HCT116 (cell line): ENCODE data around the gene CYP2D6. TPM values are rescaled to one million over a fixed set of nuclear protein-coding genes. Genes with fewer than 3 reads are reported as not detected.
A peak's percentile ranks its signal among the peaks of the same experiment; 100 is the strongest.

ENCODE experiments used
- ATAC-seq: fragments of 200-7000 bp; cut with Tn5 transposase; 2 replicates; pipeline ENCODE4 v1.9.1; 2020; ENCODE audit warnings: mild to moderate bottlenecking, moderate library complexity
- BruUV-seq: library from RNA; stranded (reverse); fragments of 400-500 nt; replicated peaks from 2 replicates; lab custom pipeline; 2021; lab: Mats Ljungman, UMichigan
- CTCF ChIA-PET: fragments of 300-600 bp; sonication (Branson Sonifier 250); formaldehyde crosslinking; loops from one replicate; lab custom pipeline; 2021; ENCODE audit warnings: antibody characterized with exemption; lab: Charles Lee
- POLR2A ChIA-PET: fragments of 300-600, 350-600 bp; sonication (Branson Sonifier 250); formaldehyde crosslinking; loops from one replicate; lab custom pipeline; 2021; ENCODE audit warnings: antibody characterized with exemption; lab: Charles Lee
- RAD21 ChIA-PET, 2 experiments: fragments of 300-600 bp; sonication (Branson Sonifier 250); formaldehyde crosslinking; loops; one replicate each; lab custom pipeline; 2023; ENCODE audit warnings: low total read pairs in 2 of 2; ENCODE audit not compliant: uncharacterized antibody in 2 of 2, unreplicated experiment in 2 of 2, low non-redundant PET in 1 of 2; lab: Charles Lee
- DNase-seq: peaks from one replicate; pipeline ENCODE4 v3.0.0-alpha.2; 2010; ENCODE audit warnings: low read depth, low spot score
- H2AFZ ChIP-seq: fragments of 200-600 bp; shearing (Covaris generic), sonication (generic); 2 replicates; pipeline ENCODE4 v1.6.1; 2017; ENCODE audit warnings: low read depth, mixed run types, mixed read lengths, antibody characterized with exemption, low read length; ENCODE audit not compliant: poor library complexity, severe bottlenecking
- H3K27ac ChIP-seq: 2 replicates; pipeline ENCODE4 v1.5.1; 2012; ENCODE audit warnings: low read depth, low read length
- H3K27me3 ChIP-seq: fragments of 200-600 bp; sonication (generic); 2 replicates; pipeline ENCODE4 v1.6.1; 2016; ENCODE audit warnings: mixed run types, low read length, mixed read lengths; ENCODE audit not compliant: insufficient read depth
- H3K36me3 ChIP-seq, 2 experiments: fragments of 200-500 bp in 1 of 2; fragments of 200-600 bp in 1 of 2; sonication (Bioruptor generic) in 1 of 2; sonication (generic) in 1 of 2; 2 replicates each; pipeline versions ENCODE4 v1.5.1 to v1.6.1; 2014 to 2016; ENCODE audit warnings: low read length in 2 of 2, inconsistent platforms in 1 of 2, mixed read lengths in 1 of 2, mixed run types in 1 of 2; ENCODE audit not compliant: insufficient read depth in 2 of 2, control insufficient read depth in 1 of 2
- H3K4me1 ChIP-seq, 2 experiments: fragments of 200-600 bp in 1 of 2; sonication (generic) in 1 of 2; 2 replicates each; pipeline versions ENCODE4 v1.5.1 to v1.6.1; 2012 to 2017; ENCODE audit warnings: low read length in 2 of 2, inconsistent platforms in 1 of 2, mild to moderate bottlenecking in 1 of 2, mixed read lengths in 1 of 2, mixed run types in 1 of 2, moderate library complexity in 1 of 2; ENCODE audit not compliant: insufficient read depth in 2 of 2, control insufficient read depth in 1 of 2
- H3K4me2 ChIP-seq: fragments of 200-600 bp; sonication (generic); 2 replicates; pipeline ENCODE4 v1.6.1; 2017; ENCODE audit warnings: mixed run types, low read length, mixed read lengths
- H3K4me3 ChIP-seq, 2 experiments: fragments of 200-600 bp in 1 of 2; sonication (generic) in 1 of 2; replicated peaks in 1 of 2; 2 replicates each; pipeline ENCODE4 v1.5.1; 2011 to 2016; ENCODE audit warnings: low read length in 2 of 2, control low read depth in 1 of 2, low read depth in 1 of 2, mild to moderate bottlenecking in 1 of 2, mixed read lengths in 1 of 2, mixed run types in 1 of 2
- H3K79me2 ChIP-seq: fragments of 200-600 bp; sonication (generic); 2 replicates; pipeline ENCODE4 v1.6.1; 2017; ENCODE audit warnings: mild to moderate bottlenecking, mixed run types, low read length, moderate library complexity, mixed read lengths; ENCODE audit not compliant: insufficient read depth
- H3K9ac ChIP-seq: fragments of 200-600 bp; sonication (generic); 2 replicates; pipeline ENCODE4 v1.6.1; 2016; ENCODE audit warnings: low read length, mixed read lengths
- H3K9me2 ChIP-seq: fragments of 200-600 bp; sonication (generic), shearing (Covaris generic); 2 replicates; pipeline ENCODE4 v1.6.1; 2017; ENCODE audit warnings: mixed run types, mild to moderate bottlenecking, moderate library complexity; ENCODE audit not compliant: insufficient read depth
- H3K9me3 ChIP-seq, 2 experiments: fragments of 200-500 bp in 1 of 2; fragments of 200-600 bp in 1 of 2; sonication (Bioruptor generic) in 1 of 2; sonication (generic) in 1 of 2; 2 replicates each; pipeline ENCODE4 v1.6.1; 2014 to 2017; ENCODE audit warnings: low read length in 2 of 2, mixed read lengths in 2 of 2, inconsistent platforms in 1 of 2, low read depth in 1 of 2, mild to moderate bottlenecking in 1 of 2, mixed run types in 1 of 2, moderate library complexity in 1 of 2; ENCODE audit not compliant: control insufficient read depth in 1 of 2, insufficient read depth in 1 of 2
- H4K20me1 ChIP-seq: fragments of 200-600 bp; sonication (generic), shearing (Covaris generic); 2 replicates; pipeline ENCODE4 v1.6.1; 2017; ENCODE audit warnings: mixed run types, mild to moderate bottlenecking, moderate library complexity; ENCODE audit not compliant: insufficient read depth
- ELF1 ChIP-seq: IDR thresholded peaks from 2 replicates; pipeline ENCODE4 v1.6.1; 2012; ENCODE audit warnings: low read depth, borderline replicate concordance
- EZH2phosphoT487 ChIP-seq: fragments of 200-600 bp; IDR thresholded peaks from 2 replicates; pipeline ENCODE4 v1.6.1; 2018; ENCODE audit warnings: antibody characterized with exemption, borderline replicate concordance
- ZNF274 ChIP-seq: fragments of 200-500 bp; sonication (Bioruptor generic); IDR thresholded peaks from 2 replicates; pipeline ENCODE4 v1.6.1; 2014; ENCODE audit warnings: mild to moderate bottlenecking, low read depth, low read length, inconsistent platforms
- intact Hi-C: fragments of 100-400 bp; cut with micrococcal nuclease; formaldehyde crosslinking; loops from 2 replicates; pipeline ENCODE4 v1.10.0; 2022
- total RNA-seq: library from RNA; stranded (reverse); gene quantifications from one replicate; pipeline ENCODE4 v1.2.1, GENCODE V29; 2021; ENCODE audit not compliant: unreplicated experiment

Gene CYP2D6
- total RNA-seq, 1 experiment from 2014 or later = 1.9 TPM

DNA sequence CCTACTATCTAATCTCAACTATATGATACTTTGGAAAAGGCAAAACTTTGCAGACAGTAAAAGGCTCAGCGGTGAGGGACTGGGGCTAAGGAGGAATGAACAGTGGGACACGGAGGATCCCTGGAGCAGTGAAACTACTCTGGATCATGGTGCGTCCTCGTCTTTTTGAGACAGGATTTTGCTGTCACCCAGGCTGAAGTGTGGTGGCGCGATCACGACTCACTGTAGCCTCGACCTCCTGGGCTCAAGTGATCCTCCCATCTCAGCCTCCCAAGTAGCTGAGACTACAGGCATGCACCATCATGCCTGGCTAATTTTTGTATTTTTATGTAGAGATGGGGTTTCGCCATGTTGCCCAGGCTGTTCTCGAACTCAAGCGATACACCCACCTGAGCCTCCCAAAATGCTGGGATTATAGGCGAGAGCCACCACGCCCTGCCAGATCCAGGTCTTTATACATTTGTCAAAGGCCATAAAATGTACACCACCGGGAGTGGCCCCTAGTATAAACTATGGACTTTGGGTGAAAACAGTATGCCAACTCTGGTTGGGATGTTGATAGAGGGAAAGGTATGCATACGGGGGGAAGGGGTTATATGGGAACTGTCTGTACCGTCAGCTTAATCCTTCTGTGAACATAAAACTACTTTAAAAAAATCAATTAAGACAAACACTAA, 28.0 kb upstream of the CYP2D6 start:
- H3K27me3 ChIP-seq = no peaks in the 10 kb centered on the region
- no peak overlapping the region for H2AFZ ChIP-seq
- H4K20me1 ChIP-seq = no peaks in the 10 kb centered on the region
- H3K4me1 ChIP-seq = peaks cover 3 to 32% of the 10 kb centered on the region in 2 experiments; a peak in 3 of 4 replicates
- H3K9ac ChIP-seq = no peak overlapping the region
- BruUV-seq = no TSS peak
- no peak for TF ChIP-seq ELF1
- no peak for DNase-seq
- no peaks in the 10 kb centered on the region for H3K9me2 ChIP-seq
- no peak overlapping the region for H3K4me3 ChIP-seq
- intact Hi-C loops = no loop called here
- H3K79me2 ChIP-seq = no peaks in the 10 kb centered on the region
- H3K36me3 ChIP-seq = 0 out of 4 replicates have a peak, but pooled peaks cover 0 to 3% of the 10 kb centered on the region in 2 experiments
- RAD21 ChIA-PET = no interaction called here
- H3K9me3 ChIP-seq = no peaks in the 10 kb centered on the region
- POLR2A ChIA-PET = no interaction called here
- no peak for ATAC-seq
- H3K27ac ChIP-seq = no peak overlapping the region
- no peak overlapping the region for H3K4me2 ChIP-seq
- CTCF ChIA-PET = no interaction called here

DNA sequence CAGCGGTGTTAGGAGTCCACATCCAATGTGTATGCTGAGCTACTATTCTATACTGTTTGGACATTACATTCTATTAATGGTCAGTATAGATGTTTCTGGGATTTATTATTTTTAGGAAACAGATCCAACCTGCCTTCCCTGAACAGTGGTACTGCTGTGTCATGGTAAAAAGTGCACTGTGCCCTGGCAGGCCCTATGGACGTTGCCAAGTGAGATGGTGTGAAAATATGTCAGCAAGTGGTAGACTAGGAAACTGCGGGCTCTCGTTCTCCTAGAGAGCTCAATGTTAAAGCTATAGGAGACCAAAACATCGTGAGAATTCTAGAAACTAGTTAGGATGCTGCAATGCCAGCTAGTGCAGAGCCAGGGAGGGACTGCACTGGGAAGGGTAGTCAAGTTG, 26.0 kb upstream of the CYP2D6 start:
- 0 out of 2 replicates have a peak overlapping the region, but pooled peaks have one; percentile 12 for H3K4me2 ChIP-seq
- TF ChIP-seq ZNF274 = no peak
- TF ChIP-seq EZH2phosphoT487 = no peak
- ChIA-PET RAD21 (no interaction called here), POLR2A (no interaction called here), CTCF (no interaction called here)
- intact Hi-C loops = no loop called here
- H3K79me2 ChIP-seq = no peaks in the 10 kb centered on the region
- H4K20me1 ChIP-seq = no peaks in the 10 kb centered on the region
- H3K9me3 ChIP-seq = no peaks in the 10 kb centered on the region
- H3K9me2 ChIP-seq = no peaks in the 10 kb centered on the region
- DNase-seq (no peak), ATAC-seq (no peak)
- no peak overlapping the region for H3K4me3 ChIP-seq
- H3K36me3 ChIP-seq = 0 out of 4 replicates have a peak, but pooled peaks cover 0 to 3% of the 10 kb centered on the region in 2 experiments
- no TSS peak for BruUV-seq
- H2AFZ ChIP-seq = no peak overlapping the region
- no peak overlapping the region for H3K9ac ChIP-seq
- peaks cover 3 to 20% of the 10 kb centered on the region in 2 experiments; a peak in 3 of 4 replicates for H3K4me1 ChIP-seq
- no peak overlapping the region for H3K27ac ChIP-seq
- no peaks in the 10 kb centered on the region for H3K27me3 ChIP-seq
